H9 (cell line): Measurements from ENCODE around the gene CCK. TPM values are rescaled to one million over a fixed set of nuclear protein-coding genes. Genes with fewer than 3 reads are reported as not detected.

Experiments
- DNase-seq: peaks from one replicate; pipeline ENCODE4 v3.0.0-alpha.2; 2017
- H2AFZ ChIP-seq: one replicate; pipeline ENCODE4 v1.6.1; 2013; ENCODE audit warnings: mild to moderate bottlenecking, low read length, control low read depth, moderate library complexity
- H2AK5ac ChIP-seq: 2 replicates; pipeline ENCODE4 v1.6.1; 2013; ENCODE audit warnings: low read length, control low read depth, mixed read lengths; ENCODE audit not compliant: insufficient read length
- H2BK120ac ChIP-seq: one replicate; pipeline ENCODE4 v1.6.1; 2013; ENCODE audit warnings: low read depth, mild to moderate bottlenecking, low read length, control low read depth, inconsistent platforms; ENCODE audit not compliant: poor library complexity, severe bottlenecking
- H2BK12ac ChIP-seq: 2 replicates; pipeline ENCODE4 v1.6.1; 2013; ENCODE audit warnings: low read length, control low read depth, mixed read lengths, low read depth; ENCODE audit not compliant: insufficient read length
- H2BK15ac ChIP-seq: 2 replicates; pipeline ENCODE4 v1.6.1; 2013; ENCODE audit warnings: low read depth, low read length, control low read depth
- H2BK20ac ChIP-seq: one replicate; pipeline ENCODE4 v1.6.1; 2013; ENCODE audit warnings: low read depth, mild to moderate bottlenecking, low read length, control low read depth, inconsistent platforms; ENCODE audit not compliant: poor library complexity, severe bottlenecking
- H2BK5ac ChIP-seq: 2 replicates; pipeline ENCODE4 v1.6.1; 2013; ENCODE audit warnings: low read length, control low read depth, mixed read lengths; ENCODE audit not compliant: insufficient read length
- H3K14ac ChIP-seq: 2 replicates; pipeline ENCODE4 v1.6.1; 2013; ENCODE audit warnings: low read length, control low read depth; ENCODE audit not compliant: insufficient read depth
- H3K18ac ChIP-seq: 2 replicates; pipeline ENCODE4 v1.6.1; 2013; ENCODE audit warnings: low read depth, mild to moderate bottlenecking, mixed read lengths, low read length, control low read depth; ENCODE audit not compliant: insufficient read length
- H3K23ac ChIP-seq: 2 replicates; pipeline ENCODE4 v1.6.1; 2013; ENCODE audit warnings: low read length, control low read depth, mixed read lengths, low read depth; ENCODE audit not compliant: insufficient read length
- H3K23me2 ChIP-seq: 2 replicates; pipeline ENCODE4 v1.6.1; 2013; ENCODE audit warnings: low read depth, mild to moderate bottlenecking, mixed read lengths, low read length, control low read depth; ENCODE audit not compliant: insufficient read length, poor library complexity, severe bottlenecking
- H3K27ac ChIP-seq: 2 replicates; pipeline ENCODE4 v1.5.1; 2013; ENCODE audit warnings: low read length, control low read depth, mixed read lengths, low read depth; ENCODE audit not compliant: insufficient read length
- H3K27me3 ChIP-seq: 2 replicates; pipeline ENCODE4 v1.6.1; 2013; ENCODE audit warnings: low read length, control low read depth, inconsistent platforms; ENCODE audit not compliant: insufficient read depth
- H3K4ac ChIP-seq: 2 replicates; pipeline ENCODE4 v1.6.1; 2013; ENCODE audit warnings: low read depth, mild to moderate bottlenecking, control low read depth, inconsistent platforms, low read length, moderate library complexity
- H3K4me1 ChIP-seq: 2 replicates; pipeline ENCODE4 v1.6.1; 2013; ENCODE audit warnings: low read length, control low read depth, inconsistent platforms; ENCODE audit not compliant: insufficient read depth
- H3K4me2 ChIP-seq: 2 replicates; pipeline ENCODE4 v1.6.1; 2013; ENCODE audit warnings: low read length, control low read depth, mixed read lengths; ENCODE audit not compliant: insufficient read length, insufficient read depth
- H3K56ac ChIP-seq: 2 replicates; pipeline ENCODE4 v1.6.1; 2013; ENCODE audit warnings: low read depth, mild to moderate bottlenecking, mixed read lengths, low read length, control low read depth; ENCODE audit not compliant: insufficient read length
- H3K79me1 ChIP-seq: 2 replicates; pipeline ENCODE4 v1.6.1; 2013; ENCODE audit warnings: low read depth, mild to moderate bottlenecking, moderate library complexity, low read length, control low read depth, inconsistent platforms; ENCODE audit not compliant: insufficient read depth, poor library complexity, severe bottlenecking
- H3K79me2 ChIP-seq: 2 replicates; pipeline ENCODE4 v1.6.1; 2013; ENCODE audit warnings: low read length, control low read depth, inconsistent platforms; ENCODE audit not compliant: insufficient read depth
- H3K9ac ChIP-seq: 2 replicates; pipeline ENCODE4 v1.6.1; 2013; ENCODE audit warnings: low read length, control low read depth, mixed read lengths; ENCODE audit not compliant: insufficient read length; ENCODE audit errors: extremely low read depth
- H3K9me3 ChIP-seq: one replicate; pipeline ENCODE4 v1.6.1; 2013; ENCODE audit warnings: low read depth, low read length, inconsistent platforms; ENCODE audit not compliant: control insufficient read depth
- H3T11ph ChIP-seq: one replicate; pipeline ENCODE4 v1.6.1; 2013; ENCODE audit warnings: mild to moderate bottlenecking, low read length, control low read depth, inconsistent platforms
- H4K20me1 ChIP-seq: one replicate; pipeline ENCODE4 v1.6.1; 2013; ENCODE audit not compliant: control insufficient read depth, insufficient read length, insufficient read depth
- H4K5ac ChIP-seq: 2 replicates; pipeline ENCODE4 v1.6.1; 2013; ENCODE audit warnings: low read depth, mild to moderate bottlenecking, mixed read lengths, low read length, control low read depth; ENCODE audit not compliant: insufficient read length
- H4K8ac ChIP-seq: replicated peaks from 2 replicates; pipeline ENCODE4 v1.6.1; 2013; ENCODE audit warnings: low read length, control low read depth, mixed read lengths, low read depth; ENCODE audit not compliant: insufficient read length
- H4K91ac ChIP-seq: 2 replicates; pipeline ENCODE4 v1.6.1; 2013; ENCODE audit warnings: low read depth, mild to moderate bottlenecking, moderate library complexity, mixed read lengths, low read length, control low read depth; ENCODE audit not compliant: insufficient read length
- H3K27ac Mint-ChIP-seq, 3 experiments: 2 replicates in 2 of 3; 3 replicates in 1 of 3; pipeline ENCODE4 v1.8.0; 2020 to 2021; ENCODE audit warnings: mixed read lengths in 3 of 3, mild to moderate bottlenecking in 1 of 3, moderate library complexity in 1 of 3
- H3K27me3 Mint-ChIP-seq: 2 replicates; pipeline ENCODE4 v1.8.0; 2021; ENCODE audit warnings: low read depth, mild to moderate bottlenecking, moderate library complexity, mixed read lengths
- H3K36me3 Mint-ChIP-seq, 3 experiments: 2 replicates in 2 of 3; 3 replicates in 1 of 3; pipeline ENCODE4 v1.8.0; 2020 to 2021; ENCODE audit warnings: low read depth in 3 of 3, mixed read lengths in 3 of 3; ENCODE audit not compliant: insufficient read depth in 1 of 3
- H3K4me1 Mint-ChIP-seq, 2 experiments: 2 replicates each; pipeline ENCODE4 v1.8.0; 2020; ENCODE audit warnings: mixed read lengths in 2 of 2
- H3K4me3 Mint-ChIP-seq, 2 experiments: 2 replicates in 1 of 2; 3 replicates in 1 of 2; pipeline ENCODE4 v1.8.0; 2020 to 2021; ENCODE audit warnings: mild to moderate bottlenecking in 2 of 2, mixed read lengths in 2 of 2, moderate library complexity in 1 of 2
- H3K9me3 Mint-ChIP-seq, 2 experiments: 2 replicates in 1 of 2; 3 replicates in 1 of 2; pipeline ENCODE4 v1.8.0; 2020; ENCODE audit warnings: mild to moderate bottlenecking in 2 of 2, mixed read lengths in 2 of 2, moderate library complexity in 1 of 2
- WGBS: extraction: QIAGEN DNeasy Blood & Tissue Kit; methylation state at CpG from one replicate; pipeline ENCODE4 v1.1.7; 2013; ENCODE audit warnings: missing lambda C conversion rate, low lambda C conversion rate, mixed read lengths; ENCODE audit not compliant: insufficient read length; ENCODE audit errors: extremely low coverage; 5-methylcytosine and 5-hydroxymethylcytosine counted together
- total RNA-seq: library from RNA; stranded (reverse); gene quantifications from 2 replicates; pipeline ENCODE4 v1.2.1, GENCODE V29; 2021
- TF ChIP-seq, protein P1 (sequence below): fragments of 200-600 bp; sonication (generic); conservative IDR thresholded peaks from 3 replicates; pipeline ENCODE4 v1.8.0; 2021; ENCODE audit warnings: antibody characterized with exemption, mild to moderate bottlenecking

Gene CCK
- total RNA-seq, 1 experiment from 2014 or later: 0.37 TPM

DNA sequence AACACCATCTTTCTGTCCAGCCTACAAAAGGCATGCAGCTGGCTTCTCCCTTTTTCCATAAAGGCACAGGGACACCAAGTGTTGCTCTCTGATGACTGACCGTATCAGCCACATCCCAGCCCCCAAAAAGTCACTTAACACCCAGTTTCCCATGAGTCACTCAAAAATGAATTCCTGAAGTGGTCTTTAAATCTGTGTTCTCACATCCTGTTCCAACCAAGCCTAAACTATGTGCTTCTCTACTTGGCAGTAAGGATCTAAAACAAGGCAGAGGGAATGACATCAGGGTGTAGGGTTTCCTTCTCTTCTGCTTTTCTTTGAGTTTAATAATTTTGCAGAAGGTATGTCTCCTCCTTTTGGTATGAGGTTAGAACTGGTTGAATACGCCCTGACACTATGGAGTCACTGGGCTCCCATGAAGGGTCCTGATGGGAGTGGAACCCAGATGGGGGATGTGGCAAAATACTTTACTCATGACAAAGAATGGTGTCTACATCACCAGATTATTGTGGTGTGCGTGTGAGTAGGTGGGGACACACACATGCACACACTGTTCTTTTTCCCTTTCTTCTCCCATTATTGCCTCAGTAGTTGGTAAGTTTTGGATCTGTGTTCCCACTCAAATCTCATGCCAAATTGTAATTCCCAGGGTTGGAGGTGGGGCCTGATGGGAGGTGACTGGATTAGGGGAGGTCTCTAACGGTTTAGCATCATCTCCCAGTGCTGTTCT, 35.6 kb upstream of the CCK start:
- TF ChIP-seq, protein P1, sequence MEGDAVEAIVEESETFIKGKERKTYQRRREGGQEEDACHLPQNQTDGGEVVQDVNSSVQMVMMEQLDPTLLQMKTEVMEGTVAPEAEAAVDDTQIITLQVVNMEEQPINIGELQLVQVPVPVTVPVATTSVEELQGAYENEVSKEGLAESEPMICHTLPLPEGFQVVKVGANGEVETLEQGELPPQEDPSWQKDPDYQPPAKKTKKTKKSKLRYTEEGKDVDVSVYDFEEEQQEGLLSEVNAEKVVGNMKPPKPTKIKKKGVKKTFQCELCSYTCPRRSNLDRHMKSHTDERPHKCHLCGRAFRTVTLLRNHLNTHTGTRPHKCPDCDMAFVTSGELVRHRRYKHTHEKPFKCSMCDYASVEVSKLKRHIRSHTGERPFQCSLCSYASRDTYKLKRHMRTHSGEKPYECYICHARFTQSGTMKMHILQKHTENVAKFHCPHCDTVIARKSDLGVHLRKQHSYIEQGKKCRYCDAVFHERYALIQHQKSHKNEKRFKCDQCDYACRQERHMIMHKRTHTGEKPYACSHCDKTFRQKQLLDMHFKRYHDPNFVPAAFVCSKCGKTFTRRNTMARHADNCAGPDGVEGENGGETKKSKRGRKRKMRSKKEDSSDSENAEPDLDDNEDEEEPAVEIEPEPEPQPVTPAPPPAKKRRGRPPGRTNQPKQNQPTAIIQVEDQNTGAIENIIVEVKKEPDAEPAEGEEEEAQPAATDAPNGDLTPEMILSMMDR: no peak
- H3K27me3 Mint-ChIP-seq: peaks cover 9% of the 10 kb centered on the region

More for the DNA sequence above, 35.6 kb upstream of the CCK start:
- H2BK120ac ChIP-seq: no peak overlapping the region
- no peak overlapping the region for H2BK15ac ChIP-seq
- no peak overlapping the region for H2BK12ac ChIP-seq
- H3K23me2 ChIP-seq: no peaks in the 10 kb centered on the region
- Mint-ChIP-seq H3K4me3 (no peak overlapping the region), H3K9me3 (no peaks in the 10 kb centered on the region), H3K27ac (no peak overlapping the region), H3K36me3 (no peaks in the 10 kb centered on the region), H3K4me1 (0 out of 4 replicates have a peak, but pooled peaks cover 0 to 2% of the 10 kb centered on the region in 2 experiments)
- WGBS: no CpG with 5 or more reads among the region's 4 CpGs
- no peaks in the 10 kb centered on the region for H3K79me1 ChIP-seq
- H4K8ac ChIP-seq: no peak overlapping the region
- no peak overlapping the region for H2AFZ ChIP-seq
- no peak overlapping the region for H3T11ph ChIP-seq
- H2BK20ac ChIP-seq: no peak overlapping the region
- H3K23ac ChIP-seq: no peak overlapping the region
- no peak overlapping the region for H2BK5ac ChIP-seq
- no peak overlapping the region for H3K18ac ChIP-seq
- H3K9ac ChIP-seq: no peak overlapping the region
- H4K20me1 ChIP-seq: no peaks in the 10 kb centered on the region
- no peaks in the 10 kb centered on the region for H3K4me1 ChIP-seq
- no peaks in the 10 kb centered on the region for H3K27me3 ChIP-seq
- no peak for DNase-seq
- no peak overlapping the region for H3K4me2 ChIP-seq
- H3K9me3 ChIP-seq: no peaks in the 10 kb centered on the region
- H3K4ac ChIP-seq: no peak overlapping the region
- no peak overlapping the region for H3K56ac ChIP-seq
- H3K27ac ChIP-seq: no peak overlapping the region
- H2AK5ac ChIP-seq: no peak overlapping the region
- H3K14ac ChIP-seq: no peak overlapping the region
- no peaks in the 10 kb centered on the region for H3K79me2 ChIP-seq
- H4K5ac ChIP-seq: no peak overlapping the region
- H4K91ac ChIP-seq: no peak overlapping the region
